Heart right ventricle (tissue), 16 donors: ENCODE data around the gene PWP1. TPM values are rescaled to one million over a fixed set of nuclear protein-coding genes. Genes with fewer than 3 reads are reported as not detected.

Experiments
- ATAC-seq, 8 donors: fragments of 200-7000 bp; cut with Tn5 transposase; one replicate each; pipeline ENCODE4 v1.9.1; 2020; ENCODE audit warnings: mild to moderate bottlenecking in 8 of 8, moderate library complexity in 8 of 8, moderate number of reproducible peaks in 1 of 8
- DNase-seq, 2 donors: peaks; one replicate each; pipeline ENCODE4 v3.0.0-alpha.2; 2020
- H3K27ac ChIP-seq, 10 donors: fragments of 200-600 bp; sonication (generic) in 2 of 10; one replicate each; pipeline versions ENCODE4 v1.5.0 to v1.8.0; 2020 to 2022; ENCODE audit warnings: mild to moderate bottlenecking in 3 of 10
- H3K27me3 ChIP-seq, 7 donors: fragments of 200-600 bp; one replicate each; pipeline ENCODE4 v1.8.0; 2021 to 2022; ENCODE audit warnings: mild to moderate bottlenecking in 2 of 7
- H3K36me3 ChIP-seq, 9 donors: fragments of 200-600 bp; sonication (generic) in 1 of 9; one replicate each; pipeline versions ENCODE4 v1.5.0 to v1.8.0; 2020 to 2022; ENCODE audit warnings: mild to moderate bottlenecking in 2 of 9
- H3K4me1 ChIP-seq, 9 donors: fragments of 200-600 bp; sonication (generic) in 1 of 9; one replicate each; pipeline versions ENCODE4 v1.5.0 to v1.8.0; 2020 to 2022; ENCODE audit warnings: mild to moderate bottlenecking in 4 of 9
- H3K4me3 ChIP-seq, 10 donors: fragments of 200-600 bp; sonication (generic) in 2 of 10; one replicate each; pipeline versions ENCODE4 v1.5.0 to v1.8.0; 2020 to 2022; ENCODE audit warnings: mild to moderate bottlenecking in 7 of 10, moderate library complexity in 2 of 10
- H3K9me3 ChIP-seq, 11 donors: fragments of 200-600 bp in 10 of 11; sonication (generic) in 2 of 11; one replicate each; pipeline versions ENCODE4 v1.5.0 to v1.8.0; 2013 to 2022; ENCODE audit warnings: mild to moderate bottlenecking in 2 of 11, control low read depth in 1 of 11, moderate library complexity in 1 of 11
- CTCF ChIP-seq, 9 donors: fragments of 200-600 bp; sonication (generic) in 2 of 9; IDR thresholded peaks; one replicate each; pipeline versions ENCODE4 v1.5.0 to v1.8.0; 2021 to 2022; ENCODE audit warnings: antibody characterized with exemption in 9 of 9, mild to moderate bottlenecking in 5 of 9, moderate library complexity in 1 of 9
- WGBS, 2 donors: extraction: QIAGEN DNeasy Blood & Tissue Kit; methylation state at CpG; one replicate each; pipeline ENCODE4 v1.1.7; 2013; ENCODE audit warnings: inconsistent platforms in 1 of 2; 5-methylcytosine and 5-hydroxymethylcytosine counted together
- intact Hi-C, 10 donors: fragments of 100-400 bp; cut with DNase I; formaldehyde crosslinking; loops; one replicate each; pipeline versions ENCODE4 v1.11.1 to v1.14.2; 2022
- polyA plus RNA-seq, 2 donors: library from polyadenylated mRNA; stranded (reverse); fragments of 200-250 nt; gene quantifications; one replicate each; pipeline ENCODE4 v1.2.3, GENCODE V29; 2013
- total RNA-seq, 10 donors: library from RNA; stranded (reverse); fragmentation: NEBNext Ultra II Directional in 3 of 10; extraction: Animal tissue kit (Norgen Biotek cat#: 25700) in 3 of 10; gene quantifications; one replicate each; pipeline versions ENCODE4 v1.2.1 to v1.2.4, GENCODE V29; 2021 to 2023
- donor health status: Arrhythmogenic right ventricular cardiomyopathy.
- donor health status: ischemic (EF 13 %, LVEDD 7.1; RV severe dilation, severe dysfunction).
- donor health status: healthy with polysubstance abuse.
- donor health status: DM: no; HTN: yes; CAD: no.
- donor health status: DM: no; HTN: no; CAD: no.
- donor health status: ischemic (EF 25% LVEDD 6.9; RV normal size, moderate dysfunction).
- donor health status: ischemic (EF 25% LVEDD 5.7; RV mildly dilated, moderate dysfunction).
- donor health status: healthy.
- donor health status: DM: yes; HTN: yes; CAD: no.
- donor health status: Ischemic cardiomyopathy.
- donor health status: ischemic (EF 35%, LVEDD 5.7; RV mildly dilated, moderate dysfunction).
- donor health status: nonischemic (EF 11% LVEDD 7.7; RV severe dilation, severe dysfunction).
- donor health status: DM: yes; HTN: yes; CAD: no.
- donor health status: PGD.
- donor health status: ischemic (EF 29% LVEDD 5.4; RV normal size, mild dysfunction).
- donor health status: nonischemic (EF 23%, LVEDD 6.1; RV moderate dilation, normal function).

The PWP1 gene
- total and polyA plus RNA-seq, 12 donors = 9.1 to 17.6 (median 13.8) TPM

DNA sequence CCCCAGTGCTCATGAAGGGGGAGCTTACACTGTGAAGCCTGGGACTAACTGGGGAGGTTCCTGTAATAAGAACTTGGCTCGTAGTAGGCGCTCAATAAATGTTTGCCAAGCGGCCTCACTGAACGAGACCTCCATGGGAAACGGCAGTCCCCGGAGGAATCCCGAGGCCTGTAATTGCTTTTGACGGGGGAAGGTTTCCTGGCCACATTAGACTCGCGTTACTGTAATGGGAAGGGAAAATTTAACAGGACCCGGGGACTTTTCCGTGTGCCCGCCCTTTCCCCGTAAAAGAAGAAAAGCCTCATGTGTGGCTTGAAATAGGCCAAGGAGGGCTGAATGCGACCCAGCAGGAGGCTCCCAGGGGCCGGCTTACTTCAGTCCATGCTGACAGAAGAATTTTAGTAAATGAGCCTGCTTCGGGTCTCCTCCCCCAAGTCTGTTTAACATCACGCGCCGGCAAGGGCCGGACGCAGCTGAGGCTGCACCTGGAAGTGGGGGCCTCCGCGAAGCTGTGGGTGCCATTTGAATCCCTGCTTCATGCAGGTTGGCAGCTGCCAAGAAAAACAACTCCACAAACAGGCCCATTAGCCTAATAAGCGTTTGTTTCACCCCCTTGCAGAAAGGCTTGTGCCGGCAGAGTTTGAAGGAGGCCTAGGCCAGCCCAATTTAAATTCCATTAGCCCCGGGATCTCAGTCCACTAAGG lies 39.8 kb upstream of the PWP1 start:
- Histone ChIP-seq H3K36me3 (no peaks in the 10 kb centered on the region), H3K4me3 (peak overlapping the region in 3 of 10 donors; percentile 0 to 29 (median 16)), H3K4me1 (peaks cover 0 to 15% (median 0%) of the 10 kb centered on the region in 9 donors), H3K27me3 (peaks cover 0 to 2% (median 0%) of the 10 kb centered on the region in 7 donors), H3K9me3 (no peaks in the 10 kb centered on the region), H3K27ac (peak overlapping the region in 6 of 10 donors; percentile 10 to 64 (median 50))
- DNase-seq (peak in 1 of 2 donors; percentile 56), ATAC-seq (peak in 7 of 8 donors; percentile 42 to 77 (median 57))
- no peak for TF ChIP-seq CTCF (IDR thresholded peaks at IDR 0.05)
- WGBS, 2 donors = 39 to 45% methylated on average over 27 of the region's 27 CpGs
- intact Hi-C loops = no loop called here

- ATAC-seq = no peak
- Histone ChIP-seq H3K27me3 (peaks cover 0 to 2% (median 0%) of the 10 kb centered on the region in 7 donors), H3K27ac (peak overlapping the region in 5 of 10 donors; percentile 33 to 64 (median 56)), H3K4me1 (peaks cover 0 to 15% (median 0%) of the 10 kb centered on the region in 9 donors), H3K9me3 (no peaks in the 10 kb centered on the region), H3K4me3 (no peak overlapping the region), H3K36me3 (no peaks in the 10 kb centered on the region)
- intact Hi-C loops = no loop called here
- no peak for TF ChIP-seq CTCF (IDR thresholded peaks at IDR 0.05)
- no peak for DNase-seq
- 92 to 96% methylated on average over 7 of the region's 7 CpGs for WGBS, 2 donors
These were observed 39.2 kb upstream of the PWP1 start for GRCh38 chr12:107646436-107646835.

DNA sequence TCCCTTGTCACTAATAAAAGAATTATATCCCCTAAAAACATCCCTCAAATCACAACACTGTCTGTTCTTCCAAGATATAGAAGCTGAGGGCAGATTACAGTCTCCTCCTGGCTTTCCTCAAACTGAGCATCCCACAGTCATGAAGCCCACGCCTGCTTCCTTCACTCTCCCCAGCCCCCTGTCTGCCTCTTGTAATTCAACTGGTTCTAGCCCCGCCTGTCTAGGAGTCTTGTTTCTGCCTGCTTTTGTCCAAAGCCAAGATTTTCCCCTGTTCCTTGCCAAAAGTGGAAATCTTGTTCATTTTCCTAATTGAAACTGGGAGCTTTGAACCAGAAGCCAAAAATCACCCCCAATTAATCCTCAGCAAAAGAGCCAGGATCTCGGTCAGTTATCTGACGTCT lies 35.9 kb upstream of the PWP1 start:
- H3K4me3 ChIP-seq = no peak overlapping the region
- H3K36me3 ChIP-seq = no peaks in the 10 kb centered on the region
- peak overlapping the region in 4 of 10 donors; percentile 26 to 47 (median 42) for H3K27ac ChIP-seq
- intact Hi-C loops = no loop called here
- TF ChIP-seq CTCF (IDR thresholded peaks at IDR 0.05) = peak in 1 of 9 donors; percentile 5
- H3K4me1 ChIP-seq = peaks cover 0 to 15% (median 0%) of the 10 kb centered on the region in 9 donors
- H3K27me3 ChIP-seq = peaks cover 0 to 2% (median 0%) of the 10 kb centered on the region in 7 donors
- DNase-seq (no peak), ATAC-seq (peak in 6 of 8 donors; percentile 25 to 71 (median 40))
- H3K9me3 ChIP-seq = no peaks in the 10 kb centered on the region
- WGBS, 2 donors = 29 to 33% methylated on average over 4 of the region's 4 CpGs

DNA sequence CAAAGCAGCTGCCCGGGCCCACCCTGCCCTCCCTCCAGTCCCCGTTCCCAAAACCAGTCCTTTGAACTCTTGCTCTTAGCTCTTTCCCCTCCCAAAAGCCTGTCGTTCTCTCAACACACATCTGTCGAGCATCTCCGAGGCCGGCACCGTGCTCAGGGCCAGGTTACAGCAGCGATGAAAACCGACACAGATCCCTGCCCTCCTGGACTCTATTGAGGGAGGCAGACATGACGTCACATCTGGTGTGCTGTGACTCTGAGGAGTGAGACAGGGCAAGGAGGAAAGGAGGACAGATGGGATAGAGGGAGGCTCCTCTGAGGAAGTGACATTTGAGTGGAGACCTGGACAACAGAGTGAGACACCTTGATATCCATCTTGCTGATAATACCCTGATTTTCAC lies 34.6 kb upstream of the PWP1 start:
- ATAC-seq (no peak), DNase-seq (no peak)
- WGBS, 2 donors = 57 to 58% methylated on average over 10 of the region's 10 CpGs
- H3K9me3 ChIP-seq = no peaks in the 10 kb centered on the region
- TF ChIP-seq CTCF (IDR thresholded peaks at IDR 0.05) = no peak
- H3K4me3 ChIP-seq = no peak overlapping the region
- intact Hi-C loops = no loop called here
- peak overlapping the region in 1 of 10 donors; percentile 47 for H3K27ac ChIP-seq
- H3K36me3 ChIP-seq = no peaks in the 10 kb centered on the region
- H3K4me1 ChIP-seq = peaks cover 0 to 16% (median 0%) of the 10 kb centered on the region in 9 donors
- H3K27me3 ChIP-seq = peaks cover 0 to 2% (median 0%) of the 10 kb centered on the region in 7 donors
